ENCODE data around the gene RAB3GAP1.

The RAB3GAP1 gene

DNA sequence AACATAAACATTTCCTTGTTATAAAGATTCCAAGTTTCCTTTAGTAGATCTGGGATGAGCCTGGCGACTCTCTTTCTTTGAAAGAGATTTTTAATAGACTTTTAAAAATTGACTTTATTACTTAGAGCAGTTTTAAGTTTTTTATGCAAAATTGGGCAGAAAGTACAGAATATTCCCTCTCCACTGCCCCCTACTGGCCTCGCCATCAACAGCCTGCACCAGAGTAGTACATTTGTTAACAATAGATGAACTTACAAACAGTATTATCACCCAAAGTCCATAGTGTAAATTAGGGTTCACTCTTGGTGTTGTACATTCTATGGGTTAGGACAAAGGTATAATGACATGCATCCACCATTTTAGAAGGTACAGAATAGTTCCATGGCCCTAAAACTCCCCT, 8.7 kb upstream of the RAB3GAP1 start:
- Mint-ChIP-seq H3K4me3 (no peak overlapping the region), H3K27me3 (no peaks in the 10 kb centered on the region), H3K9me3 (no peaks in the 10 kb centered on the region), H3K4me1 (no peaks in the 10 kb centered on the region), H3K27ac (no peak overlapping the region)
- ATAC-seq = no peak
- DNase-seq = no peak

DNA sequence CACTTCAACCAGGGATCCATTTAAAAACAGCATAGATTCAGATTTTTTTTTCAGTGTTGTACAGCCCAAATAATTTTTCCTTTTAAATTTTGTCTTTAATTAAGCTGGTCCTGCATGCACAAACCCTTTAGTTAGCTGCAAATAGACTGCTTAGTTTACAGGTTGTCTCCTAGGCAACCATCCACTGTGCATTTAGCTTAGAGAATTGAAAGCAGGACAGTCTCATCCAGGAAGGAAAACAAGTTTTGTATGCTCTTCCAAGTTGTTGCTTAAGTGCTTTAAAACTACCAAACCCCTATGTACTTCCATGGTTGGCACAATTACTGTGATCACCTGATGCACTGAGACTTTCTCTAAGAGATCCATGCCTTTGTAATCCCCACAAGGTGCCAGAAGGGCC, 4.8 kb upstream of the RAB3GAP1 start, which contains the start of gene MAP3K19:
Gene MAP3K19 (minus strand): TSS at position 148 of the 400 bp plus-strand sequence. CDS start 22,800 bp downstream, outside the sequence.
- H3K4me1 Mint-ChIP-seq = peaks cover 12% of the 10 kb centered on the region
- H3K27ac Mint-ChIP-seq = peak within 1 kb of the TSS in 1 of 2 donors; percentile 86
- no peak within 1 kb of the TSS for H3K4me3 Mint-ChIP-seq
- DNase-seq (no peak), ATAC-seq (no peak)
- H3K9me3 Mint-ChIP-seq = no peaks in the 10 kb centered on the region
- no peaks in the 10 kb centered on the region for H3K27me3 Mint-ChIP-seq

- ATAC-seq (no peak), DNase-seq (no peak)
- Mint-ChIP-seq H3K9me3 (no peaks in the 10 kb centered on the region), H3K27me3 (no peaks in the 10 kb centered on the region), H3K4me3 (no peak overlapping the region), H3K4me1 (peaks cover 12% of the 10 kb centered on the region), H3K27ac (peak overlapping the region in 1 of 2 donors; percentile 86)
These were observed 4.0 kb upstream of the RAB3GAP1 start for GRCh38 chr2:135048122-135048521.

DNA sequence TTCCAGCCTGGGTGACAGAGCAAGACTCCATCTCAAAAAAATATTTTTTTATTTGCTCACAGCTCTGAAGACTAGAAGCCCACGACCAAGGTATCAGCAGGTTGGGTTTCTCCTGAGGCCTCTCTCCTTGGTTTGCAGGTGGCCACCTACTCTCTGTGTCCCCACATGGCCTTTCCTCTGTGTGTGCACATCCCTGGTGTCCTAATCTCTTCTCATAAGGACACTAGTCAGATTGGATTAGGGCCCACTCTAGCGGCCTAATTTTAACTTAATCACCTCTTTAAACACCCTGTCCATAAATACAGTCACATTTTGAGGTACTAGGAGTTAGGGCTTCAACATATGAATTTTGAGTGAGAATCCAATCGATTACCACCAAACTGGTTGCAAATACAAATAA, 2.0 kb upstream of the RAB3GAP1 start:
- no peak for ATAC-seq
- Mint-ChIP-seq H3K4me1 (peaks cover 26% of the 10 kb centered on the region), H3K27me3 (no peaks in the 10 kb centered on the region), H3K27ac (peak overlapping the region in 1 of 2 donors; percentile 9), H3K9me3 (no peaks in the 10 kb centered on the region), H3K4me3 (peak overlapping the region in 1 of 2 donors; percentile 38)
- DNase-seq = no peak

- H3K27ac Mint-ChIP-seq = peak overlapping the region in 1 of 2 donors; percentile 82
- H3K9me3 Mint-ChIP-seq = no peaks in the 10 kb centered on the region
- ATAC-seq (no peak), DNase-seq (no peak)
- no peaks in the 10 kb centered on the region for H3K27me3 Mint-ChIP-seq
- peaks cover 30% of the 10 kb centered on the region for H3K4me1 Mint-ChIP-seq
- peak overlapping the region; percentile 62 to 66 for H3K4me3 Mint-ChIP-seq
These were observed 1.4 kb upstream of the RAB3GAP1 start for GRCh38 chr2:135050684-135051083.

GRCh38 chr2:135052997-135053474, 944 bp downstream of the RAB3GAP1 start:
- H3K27ac Mint-ChIP-seq = peak overlapping the region; percentile 99 to 100
- no peaks in the 10 kb centered on the region for H3K27me3 Mint-ChIP-seq
- ATAC-seq (peak; percentile 68), DNase-seq (peak; percentile 58 to 76)
- peak overlapping the region; percentile 82 to 93 for H3K4me3 Mint-ChIP-seq
- H3K4me1 Mint-ChIP-seq = peaks cover 47% of the 10 kb centered on the region
- no peaks in the 10 kb centered on the region for H3K9me3 Mint-ChIP-seq

- ATAC-seq (no peak), DNase-seq (no peak)
- Mint-ChIP-seq H3K4me3 (peak overlapping the region; percentile 76 to 82), H3K9me3 (no peaks in the 10 kb centered on the region), H3K27ac (peak overlapping the region; percentile 79 to 100), H3K27me3 (no peaks in the 10 kb centered on the region), H3K4me1 (peaks cover 55% of the 10 kb centered on the region)
These were observed 3.2 kb downstream of the RAB3GAP1 start for GRCh38 chr2:135055182-135055786.

GRCh38 chr2:135056790-135057189, 4.7 kb downstream of the RAB3GAP1 start:
- Mint-ChIP-seq H3K4me1 (peaks cover 51% of the 10 kb centered on the region), H3K4me3 (peak overlapping the region; percentile 66 to 72), H3K27ac (peak overlapping the region; percentile 98 to 100), H3K27me3 (no peaks in the 10 kb centered on the region), H3K9me3 (no peaks in the 10 kb centered on the region)
- no peak for DNase-seq
- ATAC-seq = no peak

GRCh38 chr2:135059577-135059976, 7.5 kb downstream of the RAB3GAP1 start:
- no peak overlapping the region for H3K4me3 Mint-ChIP-seq
- ATAC-seq (no peak), DNase-seq (no peak)
- H3K4me1 Mint-ChIP-seq = peaks cover 64% of the 10 kb centered on the region
- H3K9me3 Mint-ChIP-seq = peaks cover 0 to 7% of the 10 kb centered on the region in 2 donors
- no peaks in the 10 kb centered on the region for H3K27me3 Mint-ChIP-seq
- no peak overlapping the region for H3K27ac Mint-ChIP-seq

GRCh38 chr2:135063210-135063609, 11.1 kb downstream of the RAB3GAP1 start:
- peak overlapping the region in 1 of 2 donors; percentile 39 for H3K4me3 Mint-ChIP-seq
- ATAC-seq (no peak), DNase-seq (no peak)
- H3K27me3 Mint-ChIP-seq = no peaks in the 10 kb centered on the region
- H3K4me1 Mint-ChIP-seq = peaks cover 52% of the 10 kb centered on the region
- H3K27ac Mint-ChIP-seq = no peak overlapping the region
- H3K9me3 Mint-ChIP-seq = peaks cover 0 to 7% of the 10 kb centered on the region in 2 donors

- no peak for ATAC-seq
- Mint-ChIP-seq H3K27me3 (no peaks in the 10 kb centered on the region), H3K4me3 (no peak overlapping the region), H3K27ac (no peak overlapping the region), H3K9me3 (peaks cover 0 to 7% of the 10 kb centered on the region in 2 donors), H3K4me1 (peaks cover 55% of the 10 kb centered on the region)
- no peak for DNase-seq
These were observed 12.1 kb downstream of the RAB3GAP1 start for GRCh38 chr2:135064149-135064548.

GRCh38 chr2:135066710-135067109, 14.6 kb downstream of the RAB3GAP1 start:
- Mint-ChIP-seq H3K27ac (no peak overlapping the region), H3K4me3 (no peak overlapping the region), H3K4me1 (peaks cover 53% of the 10 kb centered on the region), H3K27me3 (no peaks in the 10 kb centered on the region), H3K9me3 (peaks cover 0 to 7% of the 10 kb centered on the region in 2 donors)
- no peak for DNase-seq
- no peak for ATAC-seq

- H3K27ac Mint-ChIP-seq = peak overlapping the region in 1 of 2 donors; percentile 88
- no peak for ATAC-seq
These were observed 20.3 kb downstream of the RAB3GAP1 start for GRCh38 chr2:135072125-135072997.

GRCh38 chr2:135074216-135074615, 22.1 kb downstream of the RAB3GAP1 start:
- no peak for DNase-seq
- Mint-ChIP-seq H3K4me1 (peaks cover 36% of the 10 kb centered on the region), H3K27me3 (no peaks in the 10 kb centered on the region), H3K27ac (no peak overlapping the region), H3K4me3 (no peak overlapping the region), H3K9me3 (peaks cover 14 to 20% of the 10 kb centered on the region in 2 donors)
- ATAC-seq = no peak

More at GRCh38 chr2:135072125-135072997, 20.3 kb downstream of the RAB3GAP1 start:
- no peak for DNase-seq
- no peaks in the 10 kb centered on the region for H3K27me3 Mint-ChIP-seq
- H3K4me1 Mint-ChIP-seq = peaks cover 35% of the 10 kb centered on the region
- H3K4me3 Mint-ChIP-seq = no peak overlapping the region
- peaks cover 9 to 17% of the 10 kb centered on the region in 2 donors for H3K9me3 Mint-ChIP-seq

- Mint-ChIP-seq H3K4me1 (peaks cover 30% of the 10 kb centered on the region), H3K27me3 (no peaks in the 10 kb centered on the region), H3K4me3 (no peak overlapping the region), H3K27ac (no peak overlapping the region), H3K9me3 (peaks cover 17 to 24% of the 10 kb centered on the region in 2 donors)
- ATAC-seq (no peak), DNase-seq (no peak)
These were observed 24.5 kb downstream of the RAB3GAP1 start for GRCh38 chr2:135076556-135076955.

DNA sequence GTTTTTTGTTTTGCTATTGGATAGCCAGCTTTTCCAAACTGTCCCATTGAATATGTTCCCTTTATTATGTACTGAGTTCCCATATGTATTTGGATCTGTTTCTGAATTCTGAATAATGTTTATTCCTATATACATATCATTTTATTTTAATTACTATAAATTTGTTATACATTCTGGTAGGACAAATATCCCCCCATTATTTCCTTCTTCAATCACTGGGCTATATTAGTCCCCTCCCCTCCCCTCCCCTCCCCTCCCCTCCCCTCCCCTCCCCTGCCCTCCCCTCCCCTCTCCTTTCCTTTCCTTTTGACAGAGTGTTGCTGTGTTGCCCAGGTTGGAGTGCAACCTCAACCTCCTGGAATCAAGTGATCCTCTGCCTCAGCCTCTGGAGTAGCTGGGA, 26.3 kb downstream of the RAB3GAP1 start:
- Mint-ChIP-seq H3K4me3 (no peak overlapping the region), H3K27me3 (no peaks in the 10 kb centered on the region), H3K27ac (no peak overlapping the region), H3K4me1 (peaks cover 23% of the 10 kb centered on the region), H3K9me3 (peaks cover 8 to 10% of the 10 kb centered on the region in 2 donors)
- DNase-seq (no peak), ATAC-seq (no peak)
